Measurements from ENCODE around the gene HOXA11.

The HOXA11 gene

DNA sequence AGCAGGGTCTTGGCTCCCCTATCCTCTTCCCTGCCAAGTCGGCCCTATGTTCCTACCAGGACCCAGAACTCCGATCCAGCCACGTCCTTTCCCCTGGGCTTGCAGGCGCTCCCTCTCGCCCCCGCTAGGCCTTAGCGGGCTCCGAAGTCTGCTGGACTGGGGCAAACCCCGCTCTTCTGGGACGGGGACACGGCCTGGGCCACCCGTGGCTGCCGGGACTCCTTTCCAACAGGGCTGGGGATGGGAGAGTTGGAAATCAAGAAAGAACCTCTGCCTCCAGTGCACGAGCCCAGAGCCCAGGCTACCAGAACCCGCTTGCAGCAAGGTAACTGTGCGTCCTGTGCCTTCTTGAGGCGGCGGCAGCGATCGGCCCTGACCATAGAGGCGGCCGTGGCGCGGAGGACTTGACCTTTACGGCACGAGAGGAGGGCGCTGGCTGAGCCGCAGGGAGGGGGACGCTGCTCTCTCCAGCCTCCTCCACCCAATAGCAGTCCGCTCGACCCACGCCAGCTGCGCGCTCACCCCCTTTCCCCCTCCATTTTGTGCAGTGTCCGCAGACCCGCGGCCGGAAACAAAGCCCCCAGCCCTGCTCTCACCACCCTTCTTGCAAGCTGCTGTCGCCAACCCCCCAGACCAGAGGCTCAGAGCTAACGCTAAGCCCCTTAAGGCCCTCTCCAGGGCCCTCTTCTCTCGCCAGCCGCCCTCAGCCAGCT is 7.0 kb upstream of the HOXA11 start:
- no peak overlapping the region for H3K27ac ChIP-seq
- no peak for TF ChIP-seq ZFX (IDR thresholded peaks at IDR 0.05)
- TF ChIP-seq CTCF (conservative IDR thresholded peaks at IDR 0.05): no peak

- TF ChIP-seq ZFX (IDR thresholded peaks at IDR 0.05) (no peak), CTCF (conservative IDR thresholded peaks at IDR 0.05) (no peak)
- H3K27ac ChIP-seq: no peak overlapping the region
Measured at GRCh38 chr7:27191161-27191731, 6.2 kb upstream of the HOXA11 start.

- TF ChIP-seq CTCF (conservative IDR thresholded peaks at IDR 0.05): no peak
- TF ChIP-seq ZFX (IDR thresholded peaks at IDR 0.05): no peak
- H3K27ac ChIP-seq: no peak overlapping the region
Measured at GRCh38 chr7:27189997-27190748, 5.1 kb upstream of the HOXA11 start.

- no peak for TF ChIP-seq CTCF (conservative IDR thresholded peaks at IDR 0.05)
- TF ChIP-seq ZFX (IDR thresholded peaks at IDR 0.05): no peak
- no peak overlapping the region for H3K27ac ChIP-seq
Measured at GRCh38 chr7:27189295-27189996, 4.4 kb upstream of the HOXA11 start.

- TF ChIP-seq ZFX (IDR thresholded peaks at IDR 0.05): no peak
- no peak for TF ChIP-seq CTCF (conservative IDR thresholded peaks at IDR 0.05)
- no peak overlapping the region for H3K27ac ChIP-seq
Measured at GRCh38 chr7:27188386-27189294, 3.6 kb upstream of the HOXA11 start.

- TF ChIP-seq ZFX (IDR thresholded peaks at IDR 0.05) (no peak), CTCF (conservative IDR thresholded peaks at IDR 0.05) (no peak)
- no peak overlapping the region for H3K27ac ChIP-seq
Measured at GRCh38 chr7:27187475-27188385, 2.7 kb upstream of the HOXA11 start.

Data from C4-2B (cell line).